Spleen (tissue), 11 donors: Measurements from ENCODE around the gene FBXL20. TPM values are rescaled to one million over a fixed set of nuclear protein-coding genes. Genes with fewer than 3 reads are reported as not detected.

Experiments used
- DNase-seq: peaks from one replicate; pipeline ENCODE4 v3.0.0-alpha.2; 2020
- H3K27ac ChIP-seq, 8 donors: fragments of 200-600 bp; sonication (generic) in 7 of 8; 1 replicate in 4 of 8; 2 replicates in 4 of 8; pipeline versions ENCODE4 v1.5.0 to v1.8.0; 2016 to 2021; ENCODE audit warnings: inconsistent platforms in 4 of 8, mild to moderate bottlenecking in 4 of 8, moderate library complexity in 1 of 8
- H3K27me3 ChIP-seq, 7 donors: fragments of 200-600 bp; sonication (generic) in 6 of 7; replicated peaks in 1 of 7; 1 replicate in 4 of 7; 2 replicates in 3 of 7; pipeline versions ENCODE4 v1.5.0 to v1.8.0; 2016 to 2021; ENCODE audit warnings: inconsistent platforms in 3 of 7, mild to moderate bottlenecking in 1 of 7
- H3K36me3 ChIP-seq, 6 donors: fragments of 200-600 bp; sonication (generic) in 5 of 6; 1 replicate in 4 of 6; 2 replicates in 2 of 6; pipeline versions ENCODE4 v1.5.0 to v1.8.0; 2016 to 2021; ENCODE audit warnings: inconsistent platforms in 2 of 6
- H3K4me1 ChIP-seq, 6 donors: fragments of 200-600 bp; sonication (generic) in 5 of 6; 1 replicate in 3 of 6; 2 replicates in 3 of 6; pipeline versions ENCODE4 v1.5.0 to v1.8.0; 2016 to 2021; ENCODE audit warnings: inconsistent platforms in 3 of 6
- H3K4me3 ChIP-seq, 8 donors: fragments of 200-600 bp; sonication (generic) in 7 of 8; 1 replicate in 4 of 8; 2 replicates in 4 of 8; pipeline versions ENCODE4 v1.5.0 to v1.8.0; 2016 to 2021; ENCODE audit warnings: inconsistent platforms in 4 of 8, mild to moderate bottlenecking in 4 of 8, moderate library complexity in 2 of 8
- H3K9me3 ChIP-seq, 8 donors: fragments of 200-600 bp; sonication (generic) in 7 of 8; 1 replicate in 4 of 8; 2 replicates in 4 of 8; pipeline versions ENCODE4 v1.5.0 to v1.8.0; 2016 to 2021; ENCODE audit warnings: inconsistent platforms in 4 of 8
- CTCF ChIP-seq, 11 experiments: fragments of 200-600 bp in 7 of 11; fragments of 450-650 bp in 4 of 11; sonication (generic) in 4 of 11; IDR thresholded peaks in 8 of 11; conservative IDR thresholded peaks in 3 of 11; 1 replicate in 7 of 11; 2 replicates in 4 of 11; pipeline versions ENCODE4 v1.4.0 to v1.8.0; 2016 to 2021; ENCODE audit warnings: antibody characterized with exemption in 11 of 11, inconsistent platforms in 4 of 11, mild to moderate bottlenecking in 1 of 11
- POLR2A ChIP-seq, 3 donors: fragments of 450-650 bp; IDR thresholded peaks; one replicate each; pipeline ENCODE4 v1.5.1; 2017; ENCODE audit warnings: antibody characterized with exemption in 3 of 3, mild to moderate bottlenecking in 1 of 3
- POLR2AphosphoS5 ChIP-seq, 3 donors: sonication (generic); formaldehyde crosslinking; IDR thresholded peaks; one replicate each; pipeline ENCODE4 v1.5.1; 2017; ENCODE audit warnings: antibody characterized with exemption in 3 of 3
- WGBS, 5 donors: extraction: QIAGEN DNeasy Blood & Tissue Kit in 3 of 5; methylation state at CpG; one replicate each; pipeline versions ENCODE4 v1.1.5 to v1.1.7; 2013 to 2018; 5-methylcytosine and 5-hydroxymethylcytosine counted together
- intact Hi-C: fragments of 100-400 bp; cut with DNase I; formaldehyde crosslinking; loops from one replicate; pipeline ENCODE4 v1.15.0; 2023; ENCODE audit warnings: low total_unique reads
- polyA plus RNA-seq, 3 donors: library from polyadenylated mRNA; stranded (reverse); fragments of 200-250 nt; gene quantifications; one replicate each; pipeline ENCODE4 v1.2.1, GENCODE V29; 2013
- total RNA-seq, 7 donors: library from RNA; depleted of rRNA in 3 of 7; stranded (reverse); fragments of >200 nt in 3 of 7; fragmentation: NEBNext Ultra II Directional in 4 of 7; extraction: Animal tissue kit (Norgen Biotek cat#: 25700) in 4 of 7; gene quantifications; one replicate each; pipeline versions ENCODE4 v1.1.0 to v1.2.1, GENCODE V29; 2016 to 2021
- donor health status: healthy with polysubstance abuse.
- donor health status: DM: no; HTN: no; CAD: no; lungs with moderate emphysema.
- donor health status: DM: no; HTN: no; CAD: no.
- donor health status: Bipolar disorder and iron deficiency.
- donor health status: healthy.
- donor health status: DM: no; HTN: no; CAD: no.
- donor health status: DM: yes; HTN: yes; CAD: no.

FBXL20 gene
- total and polyA plus RNA-seq, 10 donors, result 1.9 to 28.0 (median 24.0) TPM

GRCh38 chr17:39229274-39229913, 172.0 kb downstream of the FBXL20 start:
- Histone ChIP-seq H3K9me3 (no peaks in the 10 kb centered on the region), H3K4me1 (peaks cover 19 to 38% (median 33%) of the 10 kb centered on the region in 6 donors), H3K36me3 (no peaks in the 10 kb centered on the region), H3K27ac (no peak overlapping the region), H3K4me3 (no peak overlapping the region), H3K27me3 (peaks cover 9 to 90% (median 68%) of the 10 kb centered on the region in 7 donors)
- intact Hi-C loops, result no loop called here
- no peak for TF ChIP-seq CTCF (IDR thresholded peaks at IDR 0.05 in 8 of 11, conservative IDR thresholded peaks at IDR 0.05 in 3 of 11)
- no peak for TF ChIP-seq POLR2A (IDR thresholded peaks at IDR 0.05)
- TF ChIP-seq POLR2AphosphoS5 (IDR thresholded peaks at IDR 0.05), result no peak
- no peak for DNase-seq
- 58 to 72% (median 66%) methylated on average over 9 to 11 of the region's 11 CpGs for WGBS, 5 donors

GRCh38 chr17:39227364-39227919, 174.0 kb downstream of the FBXL20 start:
- no peak overlapping the region for H3K4me3 ChIP-seq
- 61 to 86% (median 74%) methylated on average over 2 of the region's 2 CpGs for WGBS, 5 donors

DNA sequence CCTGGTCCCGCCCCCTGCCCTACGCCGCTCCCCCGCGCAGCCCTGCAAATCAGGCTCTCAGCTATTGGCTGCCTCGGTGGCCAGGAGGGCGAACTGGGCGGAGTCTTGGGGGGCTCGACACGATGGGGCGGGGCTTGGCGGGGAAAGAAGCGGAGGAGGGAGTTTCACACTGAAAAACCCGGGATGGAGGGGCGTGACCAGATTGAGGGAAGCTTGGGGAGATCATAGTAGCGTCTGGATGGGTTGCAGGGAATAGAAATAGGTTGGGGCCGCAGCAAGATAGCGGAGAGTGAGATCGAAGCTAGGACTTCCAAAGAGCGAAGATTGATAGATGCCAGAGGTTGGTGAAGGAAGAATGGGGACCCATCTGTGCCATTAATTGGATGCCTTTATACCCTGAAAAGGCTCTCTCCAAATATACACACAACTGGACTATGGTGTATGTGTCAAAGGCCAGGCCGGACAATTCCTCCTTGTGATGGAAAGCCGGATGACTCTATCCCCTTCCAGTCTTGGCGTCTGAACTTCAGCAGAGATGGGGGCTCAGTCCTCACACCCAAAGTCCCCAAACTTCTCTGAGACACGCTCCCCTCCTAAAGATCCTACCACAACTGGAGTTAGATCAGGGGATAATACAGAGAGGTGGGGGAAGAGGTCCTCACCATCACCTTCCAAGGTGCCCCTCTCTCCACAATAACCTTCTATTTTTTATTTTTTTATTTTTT, 175.3 kb downstream of the FBXL20 start:
- H3K4me1 ChIP-seq, result peaks cover 15 to 25% (median 24%) of the 10 kb centered on the region in 6 donors
- peak overlapping the region; percentile 8 to 68 (median 36) for H3K4me3 ChIP-seq
- H3K27ac ChIP-seq, result no peak overlapping the region
- no peak for TF ChIP-seq POLR2A (IDR thresholded peaks at IDR 0.05)
- TF ChIP-seq POLR2AphosphoS5 (IDR thresholded peaks at IDR 0.05), result peak in 1 of 3 donors; percentile 20
- intact Hi-C loops, result no loop called here
- no peaks in the 10 kb centered on the region for H3K9me3 ChIP-seq
- H3K36me3 ChIP-seq, result no peaks in the 10 kb centered on the region
- DNase-seq, result no peak
- H3K27me3 ChIP-seq, result peaks cover 9 to 86% (median 55%) of the 10 kb centered on the region in 7 donors
- whole genome bisulfite sequencing, 5 donors, result 15 to 20% (median 16%) methylated on average over 23 to 24 of the region's 24 CpGs

More at GRCh38 chr17:39227364-39227919, 174.0 kb downstream of the FBXL20 start:
- H3K27me3 ChIP-seq, result peaks cover 9 to 98% (median 67%) of the 10 kb centered on the region in 7 donors
- peaks cover 19 to 36% (median 34%) of the 10 kb centered on the region in 6 donors for H3K4me1 ChIP-seq
- DNase-seq, result no peak
- H3K9me3 ChIP-seq, result no peaks in the 10 kb centered on the region
- no peak overlapping the region for H3K27ac ChIP-seq
- H3K36me3 ChIP-seq, result no peaks in the 10 kb centered on the region
- intact Hi-C loops, result no loop called here
- TF ChIP-seq CTCF (IDR thresholded peaks at IDR 0.05 in 8 of 11, conservative IDR thresholded peaks at IDR 0.05 in 3 of 11) (no peak), POLR2AphosphoS5 (IDR thresholded peaks at IDR 0.05) (no peak), POLR2A (IDR thresholded peaks at IDR 0.05) (no peak)

GRCh38 chr17:39225308-39225958, 176.0 kb downstream of the FBXL20 start, which contains the start of gene STAC2:
STAC2 (minus strand) TSS chr17:39225945; CDS start chr17:39225502, 443 bp downstream.
- Histone ChIP-seq H3K4me3 (peak within 1 kb of the TSS; percentile 8 to 68 (median 36)), H3K36me3 (no peaks in the 10 kb centered on the region), H3K9me3 (no peaks in the 10 kb centered on the region), H3K27ac (no peak within 1 kb of the TSS), H3K27me3 (peaks cover 9 to 80% (median 50%) of the 10 kb centered on the region in 7 donors), H3K4me1 (peaks cover 15 to 25% (median 24%) of the 10 kb centered on the region in 6 donors)
- peak; percentile 77 for DNase-seq
- no peak for TF ChIP-seq POLR2A (IDR thresholded peaks at IDR 0.05)
- TF ChIP-seq CTCF (IDR thresholded peaks at IDR 0.05 in 8 of 11, conservative IDR thresholded peaks at IDR 0.05 in 3 of 11), result no peak
- TF ChIP-seq POLR2AphosphoS5 (IDR thresholded peaks at IDR 0.05), result no peak
- WGBS, 5 donors, result 0 to 2% (median 1%) methylated on average over 24 to 63 of the region's 71 CpGs
- intact Hi-C loops, result no loop called here
